Measurements from ENCODE around the gene GEMIN8.

The GEMIN8 gene

DNA sequence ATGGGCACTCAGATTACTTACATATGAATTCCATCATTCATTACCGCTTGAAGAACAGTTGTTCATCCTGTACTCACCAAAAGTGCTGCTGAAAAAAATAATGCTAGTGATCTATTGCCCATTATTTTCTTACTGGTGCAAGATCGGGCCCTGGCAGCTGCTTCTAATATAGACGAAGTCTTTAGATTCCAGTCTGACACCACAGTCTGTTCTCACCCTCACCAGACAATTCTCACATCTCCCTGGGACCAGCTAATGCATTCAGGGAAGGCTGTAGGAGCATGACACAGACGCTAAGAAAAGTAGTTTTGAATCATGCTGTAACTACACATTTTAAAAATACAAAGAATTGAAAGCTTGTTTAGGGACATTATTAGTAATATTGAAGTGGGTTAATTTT lies 13.8 kb downstream of the GEMIN8 start:
- DNase-seq (ENCODE audit: low read depth, low spot score): peak; percentile 25

DNA sequence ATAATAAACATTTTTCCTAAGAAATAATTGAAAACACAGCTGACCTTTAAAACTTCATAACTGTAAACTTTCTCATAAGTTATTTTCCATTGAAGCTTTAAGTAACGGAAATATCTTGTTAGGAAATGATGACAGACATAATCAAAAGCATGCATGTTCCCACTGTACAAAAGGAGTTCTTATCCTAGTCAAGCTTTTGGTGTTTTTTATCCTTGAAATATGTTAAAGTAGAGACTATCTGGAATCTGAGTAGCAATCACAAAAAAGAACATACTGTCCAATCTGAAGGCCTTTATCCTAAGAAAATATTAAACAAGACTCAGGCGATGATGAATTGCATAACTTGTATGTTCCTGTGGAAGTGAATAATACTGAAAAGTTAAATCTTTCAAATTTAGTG lies 14.4 kb downstream of the GEMIN8 start:
- DNase-seq (ENCODE audit: low read depth, low spot score): no peak

DNA sequence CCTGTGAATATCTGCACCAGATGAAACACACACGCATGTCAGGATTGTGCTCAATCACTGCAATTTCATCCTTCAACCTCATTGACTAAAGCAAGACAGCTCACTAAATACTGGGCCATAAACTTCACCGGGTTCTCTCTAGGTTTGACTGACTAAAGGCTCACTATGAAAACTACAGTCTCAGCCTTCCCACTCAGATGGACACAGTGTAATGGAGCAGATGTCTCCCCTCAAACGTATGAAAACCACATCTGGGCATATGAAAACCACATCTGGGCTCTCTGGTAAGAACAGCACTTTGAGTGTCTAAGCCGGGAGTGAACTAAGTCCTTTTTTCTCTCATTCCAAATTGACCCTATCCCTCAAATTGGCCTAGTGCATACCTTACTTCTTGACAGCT lies 15.2 kb downstream of the GEMIN8 start:
- no peak for DNase-seq (ENCODE audit: low read depth, low spot score)

DNA sequence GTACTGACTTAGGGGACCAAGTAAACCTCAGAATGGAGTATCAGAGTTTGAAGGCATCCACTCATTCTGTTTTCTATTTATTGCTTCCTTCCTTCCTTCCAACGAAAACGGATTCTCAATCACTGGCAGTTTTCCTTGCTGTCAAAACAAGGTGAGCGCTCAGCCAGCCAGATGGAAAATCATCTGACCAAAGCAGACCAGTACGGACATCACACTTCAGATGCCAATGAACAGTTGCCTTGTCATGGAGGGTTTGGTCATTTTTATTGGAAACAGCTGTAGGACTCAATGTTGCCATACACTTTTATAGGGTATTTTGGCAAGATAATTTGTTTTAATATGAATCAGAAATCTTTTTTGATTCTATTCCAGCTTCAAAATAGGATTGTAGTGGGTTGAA lies 16.6 kb downstream of the GEMIN8 start:
- no peak for DNase-seq (ENCODE audit: low read depth, low spot score)

DNA sequence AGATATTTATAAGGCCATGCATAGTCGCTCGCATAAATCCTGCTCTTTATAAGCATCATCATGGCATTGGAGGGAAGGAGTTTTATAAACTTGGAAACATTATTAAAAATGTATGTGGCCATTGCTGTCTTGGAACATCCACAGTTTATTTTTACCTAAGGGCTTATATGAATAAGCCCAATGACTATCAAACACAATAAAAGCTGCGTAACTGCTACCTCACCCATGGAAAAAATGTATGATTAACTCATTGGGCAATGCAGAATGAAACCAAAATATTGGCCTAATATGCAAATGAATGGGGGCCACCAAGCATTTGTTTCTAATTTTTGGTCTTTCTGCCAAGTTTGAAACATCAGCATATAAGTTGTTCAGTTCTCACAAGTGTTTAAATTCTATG lies 19.1 kb downstream of the GEMIN8 start:
- DNase-seq (ENCODE audit: low read depth, low spot score): no peak

DNA sequence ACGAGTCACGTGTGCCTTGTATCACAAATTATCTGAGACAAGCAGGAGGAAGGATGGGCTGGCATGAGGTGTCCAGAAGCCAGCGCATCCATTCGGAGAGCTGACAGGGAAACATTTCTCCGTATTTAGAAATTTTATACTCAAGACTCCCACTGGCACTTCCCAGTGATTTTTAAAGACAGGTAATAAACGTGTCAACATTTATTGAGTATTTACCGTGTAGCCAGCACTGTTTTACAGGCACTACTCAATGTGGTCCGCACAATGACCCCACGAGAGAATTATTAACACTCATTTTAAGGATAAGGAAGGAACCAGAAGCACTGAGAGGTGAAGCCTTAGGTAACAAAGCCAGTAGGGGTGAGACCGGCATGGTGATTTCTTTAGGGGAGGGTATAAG lies 23.2 kb downstream of the GEMIN8 start:
- no peak for DNase-seq (ENCODE audit: low read depth, low spot score)

DNA sequence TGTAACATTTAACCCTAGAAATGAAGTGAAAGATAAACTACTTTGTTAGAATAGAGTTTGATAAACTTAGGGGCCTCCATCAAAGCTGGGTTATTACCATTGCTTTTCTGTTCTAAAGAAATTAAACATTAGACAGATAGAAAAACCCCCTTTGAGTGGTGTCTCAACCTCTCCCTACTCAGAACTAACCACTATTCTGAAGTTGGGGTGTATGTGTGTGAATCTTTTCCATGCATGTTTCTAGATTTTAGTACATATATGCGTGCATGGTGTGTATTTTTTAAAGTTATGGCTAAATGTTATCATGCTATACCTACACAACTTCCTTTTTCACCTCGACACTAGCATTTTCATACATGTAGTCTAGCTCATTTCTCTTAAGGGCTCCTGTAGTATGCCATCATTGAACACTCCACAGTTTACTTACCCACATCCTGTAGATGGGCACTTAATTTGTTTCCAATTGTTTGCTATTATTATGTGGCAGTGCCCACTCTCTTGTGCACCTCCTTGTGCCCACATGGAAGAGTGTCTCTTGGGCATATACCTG lies 25.7 kb downstream of the GEMIN8 start:
- DNase-seq (ENCODE audit: low read depth, low spot score): no peak

DNA sequence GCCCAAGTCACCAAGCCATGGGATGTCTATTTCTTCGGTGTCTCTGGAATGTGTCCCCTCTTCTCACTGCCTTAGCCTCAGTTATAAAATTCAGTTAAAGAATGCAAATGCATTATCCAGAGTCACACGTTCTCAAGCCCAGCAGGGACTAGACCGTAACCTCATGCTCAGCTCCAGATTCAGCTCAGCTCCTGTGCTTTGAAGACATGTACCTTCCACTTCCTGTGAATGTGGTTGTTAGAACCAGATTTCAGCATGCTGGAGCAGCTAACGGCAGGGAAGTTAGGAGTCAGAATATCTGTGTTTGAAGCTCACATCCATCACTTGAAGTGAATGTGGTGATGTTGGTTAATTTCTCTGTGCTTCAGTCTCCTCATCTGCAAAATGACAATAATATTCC lies 26.7 kb downstream of the GEMIN8 start:
- no peak for DNase-seq (ENCODE audit: low read depth, low spot score)

DNA sequence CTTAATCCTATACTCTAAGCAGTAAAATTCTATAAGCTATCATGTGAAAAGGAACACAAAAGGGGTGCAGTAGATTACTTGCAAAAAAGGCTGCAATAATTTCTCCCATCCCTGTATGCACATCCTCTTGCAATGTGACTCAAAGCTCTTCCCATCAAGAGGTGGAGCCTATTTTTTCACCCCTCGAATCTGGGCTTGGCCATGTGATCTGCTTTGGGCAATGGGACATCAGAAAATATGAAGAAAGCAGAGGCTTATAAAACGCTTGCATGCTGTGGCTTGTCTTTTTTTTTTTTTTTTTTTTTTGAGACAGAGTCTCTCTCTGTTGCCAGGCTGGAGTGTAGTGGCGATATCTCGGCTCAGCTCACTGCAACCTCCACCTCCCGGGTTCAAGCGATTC lies 33.0 kb downstream of the GEMIN8 start:
- no peak for DNase-seq (ENCODE audit: low read depth, low spot score)

DNA sequence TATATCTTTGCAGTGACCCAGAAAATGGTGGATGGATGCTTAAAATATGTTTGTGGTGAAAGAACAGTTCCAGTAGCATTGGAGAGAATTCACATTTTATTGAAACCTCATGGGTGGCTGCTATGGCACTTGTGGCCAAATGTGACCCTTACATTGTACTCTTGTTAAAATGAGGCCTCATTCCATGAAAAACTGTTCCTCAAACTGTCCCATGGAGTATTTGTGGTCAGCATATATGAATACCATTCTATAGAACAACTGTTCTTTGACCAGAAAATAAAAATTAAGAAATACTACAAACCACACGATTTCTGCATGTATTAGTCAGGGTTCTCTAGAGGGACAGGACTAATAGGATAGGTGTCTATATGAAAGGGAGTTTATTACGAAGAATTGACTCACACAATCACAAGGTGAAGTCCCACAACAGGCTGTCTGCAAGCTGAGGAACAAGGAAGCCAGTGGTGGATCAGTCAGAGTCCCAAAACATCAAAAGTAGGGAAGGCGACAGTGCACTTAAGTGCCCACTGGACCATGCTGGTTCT lies 35.1 kb downstream of the GEMIN8 start:
- no peak for DNase-seq (ENCODE audit: low read depth, low spot score)

DNA sequence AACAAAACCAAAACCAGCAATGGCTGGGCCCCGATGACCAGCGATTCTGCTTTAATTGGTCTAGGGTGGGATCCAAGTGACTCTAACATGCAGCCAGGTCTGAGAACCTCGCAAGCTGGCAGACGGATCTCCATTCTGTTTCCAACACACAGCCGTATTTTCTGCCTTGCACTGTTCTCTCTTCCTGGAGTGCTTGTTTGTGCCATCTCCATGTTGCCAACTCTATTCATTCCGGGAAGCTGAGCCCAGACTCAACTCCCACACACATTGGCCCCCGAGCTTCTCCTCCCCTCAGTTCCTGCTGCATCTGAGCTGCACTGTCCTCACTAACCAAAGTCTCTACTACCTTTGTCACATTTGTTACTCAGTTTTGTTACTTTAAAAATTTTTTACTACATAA lies 35.6 kb downstream of the GEMIN8 start:
- no peak for DNase-seq (ENCODE audit: low read depth, low spot score)

DNA sequence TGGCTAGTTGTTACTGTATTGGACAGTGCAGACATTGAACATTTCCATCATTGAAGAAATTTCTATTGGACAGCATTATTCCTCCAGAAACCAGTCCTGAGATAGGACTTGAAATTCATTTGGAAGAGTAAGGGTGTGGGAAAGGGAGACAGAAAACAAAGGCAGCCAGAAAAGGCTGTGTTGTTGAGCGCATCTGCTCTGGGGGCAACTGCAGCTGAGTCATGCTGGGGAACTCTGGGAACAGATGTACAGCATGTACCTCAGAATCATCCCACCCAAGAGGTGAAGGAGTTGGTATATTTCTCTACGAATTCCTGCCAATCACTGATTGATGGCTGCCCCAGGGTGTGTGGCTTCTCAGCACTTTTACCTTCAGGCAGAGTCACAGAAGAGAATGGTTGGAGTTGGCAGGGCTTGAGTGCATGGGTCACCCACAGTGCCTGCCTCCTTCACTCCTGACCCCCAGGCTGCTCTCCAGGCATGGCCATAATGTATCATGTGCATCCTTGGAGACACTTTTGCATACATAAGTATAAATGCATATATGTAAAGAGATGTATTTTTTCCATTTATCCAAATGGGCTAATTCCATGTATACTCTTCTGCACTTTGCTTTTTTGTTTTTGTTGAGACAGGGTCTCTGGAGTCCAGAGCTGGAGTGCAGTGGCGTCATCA lies 39.4 kb downstream of the GEMIN8 start:
- no peak for DNase-seq (ENCODE audit: low read depth, low spot score)

DNA sequence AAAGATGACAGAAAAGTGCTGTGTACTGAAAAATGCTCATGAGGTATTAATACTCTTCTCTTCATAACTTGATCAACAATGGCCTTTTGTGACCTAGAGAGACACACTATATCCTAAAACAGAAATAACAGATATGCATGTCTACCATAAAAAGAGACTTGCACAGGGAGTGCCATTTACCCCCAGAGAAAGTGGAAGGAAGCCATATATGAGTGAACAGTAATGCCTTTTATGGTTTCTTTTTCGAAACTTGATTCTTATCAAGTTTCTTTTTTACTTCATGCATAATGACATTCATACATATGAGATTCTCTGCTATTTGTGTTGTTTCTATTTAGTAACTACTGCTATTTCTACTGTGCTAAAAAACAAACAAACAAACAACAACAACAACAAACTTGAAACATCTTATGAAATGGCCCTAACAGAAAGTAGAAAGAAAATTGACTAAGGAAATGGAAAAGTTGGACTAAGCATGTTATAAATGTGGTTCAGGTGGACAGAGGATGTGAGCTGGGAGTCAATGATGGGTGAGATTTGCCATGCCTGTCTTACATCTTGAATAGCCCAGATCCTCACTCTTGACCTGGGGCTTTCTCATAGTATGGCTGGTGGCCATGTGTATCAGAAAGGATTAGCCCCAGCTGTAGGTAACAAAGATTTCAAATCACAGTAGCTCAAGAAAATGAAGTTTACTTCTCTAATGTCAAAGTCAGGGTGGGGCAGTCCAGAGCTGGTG lies 43.8 kb downstream of the GEMIN8 start:
- no peak for DNase-seq (ENCODE audit: low read depth, low spot score)

DNA sequence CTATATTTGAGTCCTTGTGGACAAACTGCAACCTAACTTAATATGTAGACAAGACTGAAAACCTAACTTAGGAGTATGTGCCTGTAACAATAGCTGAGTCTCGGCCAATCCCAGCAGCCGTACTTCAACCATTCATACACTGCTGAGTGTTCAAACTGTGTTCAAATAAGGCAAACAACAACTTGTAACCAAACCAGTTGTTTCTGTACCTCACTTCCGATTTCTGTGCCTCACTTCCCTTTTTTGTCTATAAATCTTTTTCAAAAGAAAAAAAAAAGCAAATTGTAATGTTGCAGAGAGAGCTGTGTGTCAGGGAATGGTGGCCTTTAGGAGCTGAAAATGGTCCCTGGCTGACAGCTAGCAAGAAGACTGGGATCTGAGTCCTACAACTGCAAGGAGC lies 46.0 kb downstream of the GEMIN8 start:
- no peak for DNase-seq (ENCODE audit: low read depth, low spot score)

DNA sequence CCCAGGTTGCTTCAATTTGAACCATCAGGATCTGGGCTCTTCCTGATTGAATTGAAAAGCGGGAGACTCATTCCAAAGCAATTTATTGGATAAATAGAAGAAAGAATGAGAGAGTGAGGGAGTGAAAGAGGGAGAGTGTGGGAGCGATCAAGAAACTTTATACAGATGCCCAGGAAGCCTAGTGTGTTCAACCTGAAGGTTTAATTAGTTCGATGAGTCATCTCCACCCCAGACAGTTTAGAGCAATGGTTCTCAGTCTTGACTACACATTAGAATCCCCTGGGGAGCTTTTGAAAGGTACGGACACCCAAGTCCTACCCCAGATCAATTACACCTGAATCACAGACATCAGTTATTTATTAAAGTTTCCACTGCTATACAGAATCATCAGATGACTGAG lies 61.5 kb downstream of the GEMIN8 start:
- DNase-seq (ENCODE audit: low read depth, low spot score): no peak

DNA sequence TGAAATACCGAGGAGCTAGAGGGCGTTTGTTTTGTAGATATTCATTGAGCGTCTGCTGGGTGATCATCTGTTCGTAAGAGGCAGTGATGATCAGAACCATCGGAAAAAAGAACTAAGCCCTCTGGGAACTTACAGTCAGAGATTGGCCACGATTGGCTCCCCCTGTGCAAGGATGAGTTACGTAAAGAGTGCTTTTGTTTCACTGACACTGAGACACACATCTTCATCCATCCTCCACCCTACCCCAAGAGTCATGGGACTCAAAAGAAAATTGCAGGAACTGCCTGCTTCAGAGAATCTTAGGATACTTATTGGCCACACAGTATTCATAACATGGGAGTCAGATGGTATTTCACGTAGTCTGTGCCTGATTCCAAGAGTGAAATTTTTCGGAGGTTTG lies 62.1 kb downstream of the GEMIN8 start:
- no peak for DNase-seq (ENCODE audit: low read depth, low spot score)

DNA sequence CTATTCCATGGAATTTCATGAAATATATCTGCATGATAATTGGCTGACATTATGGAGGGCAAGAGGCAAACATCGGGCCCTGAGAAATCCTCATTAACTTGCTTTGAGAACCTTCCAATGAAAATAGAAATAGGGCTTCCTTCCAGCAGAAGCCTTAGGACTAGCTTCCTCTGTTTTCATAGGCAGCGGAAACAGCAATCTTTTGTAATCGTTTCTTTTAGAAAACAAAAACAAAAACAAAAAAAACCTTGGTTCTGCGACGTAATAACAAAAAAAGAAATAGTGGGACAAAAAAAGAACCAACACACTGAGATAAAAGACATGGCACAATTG lies 62.9 kb downstream of the GEMIN8 start:
- peak; percentile 8 for DNase-seq (ENCODE audit: low read depth, low spot score)

DNA sequence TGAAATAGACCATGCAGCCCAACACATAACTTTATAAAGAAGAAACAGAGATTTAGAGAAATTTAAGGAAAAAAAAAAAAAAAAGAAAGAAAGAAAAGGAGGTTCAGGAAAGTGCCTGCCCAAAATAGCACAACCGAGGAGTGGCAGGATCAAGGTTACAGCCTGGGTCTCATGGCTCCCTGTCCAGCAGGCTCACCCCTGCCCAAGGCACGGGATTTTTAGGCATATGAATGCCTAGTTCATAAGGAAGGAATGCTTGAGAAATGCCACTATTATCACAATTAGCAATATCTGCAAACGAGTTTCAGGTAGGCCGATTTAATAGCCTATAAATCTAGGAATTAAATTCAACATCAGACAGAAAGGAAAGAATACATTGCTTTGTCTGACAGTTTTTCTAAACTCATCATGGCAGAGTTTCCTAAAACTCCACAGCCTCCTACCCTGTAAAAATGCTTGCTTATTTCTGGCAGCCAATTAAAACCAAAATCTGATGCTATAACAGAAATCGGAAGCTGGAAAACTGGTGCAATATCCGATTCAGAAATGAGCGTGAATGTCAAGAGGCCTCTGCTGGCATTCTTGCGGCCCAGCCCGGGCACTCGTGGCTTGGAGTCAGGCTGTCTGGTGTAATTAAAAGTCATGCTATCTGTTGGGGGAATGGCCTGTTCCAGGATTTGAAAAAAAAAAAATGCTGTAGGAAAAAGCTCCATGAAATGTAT lies 63.5 kb downstream of the GEMIN8 start:
- peak; percentile 16 for DNase-seq (ENCODE audit: low read depth, low spot score)

DNA sequence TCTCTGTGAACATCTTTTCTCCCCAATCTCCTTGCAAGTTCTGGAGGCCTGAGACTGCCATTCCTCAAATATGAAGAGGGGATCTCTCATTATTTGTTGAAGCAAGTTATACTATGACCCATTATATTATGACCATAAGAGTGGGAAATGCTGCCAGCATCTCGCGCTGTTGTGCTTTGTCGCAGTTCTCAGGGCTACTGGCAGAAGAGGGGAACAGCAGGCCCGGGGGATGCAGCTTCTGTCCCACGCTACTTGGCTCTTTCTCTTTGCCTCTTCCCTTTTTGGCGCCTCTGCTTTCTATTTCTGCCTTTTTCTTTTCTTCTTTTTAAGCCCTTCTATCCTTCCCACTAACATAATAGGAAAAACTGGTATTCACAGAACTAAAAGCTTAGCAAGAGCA lies 64.2 kb downstream of the GEMIN8 start:
- DNase-seq (ENCODE audit: low read depth, low spot score): no peak

DNA sequence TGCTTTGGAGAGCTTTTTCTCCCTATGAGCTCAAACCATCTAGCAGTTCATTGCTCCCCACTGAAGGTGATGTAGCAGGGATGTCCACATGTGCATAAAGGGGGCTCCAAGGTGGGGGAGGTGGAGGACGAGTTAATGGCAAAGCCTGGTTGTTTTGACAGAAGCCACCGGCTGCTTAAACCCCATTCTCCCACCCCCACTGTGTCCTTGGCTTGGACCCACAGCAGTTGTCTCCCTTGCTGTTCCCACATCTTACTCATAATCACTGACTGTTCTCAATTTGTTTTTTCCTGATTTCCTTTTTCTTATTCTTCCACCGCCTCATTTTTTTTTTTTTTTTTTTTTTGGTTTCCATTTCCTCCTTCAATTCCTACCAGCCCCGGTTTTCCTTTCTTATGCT lies 72.7 kb downstream of the GEMIN8 start:
- no peak for DNase-seq (ENCODE audit: low read depth, low spot score)

Measured in astrocyte of the hippocampus (primary cell).